H7 (cell line): ENCODE measurements around the gene FOSL1. TPM values are rescaled to one million over a fixed set of nuclear protein-coding genes. Genes with fewer than 3 reads are reported as not detected.

Experiments
- DNase-seq: peaks from one replicate; pipeline ENCODE4 v3.0.0; 2012
- H3K27me3 ChIP-seq: 2 replicates; pipeline ENCODE4 v1.6.0; 2011; ENCODE audit warnings: mild to moderate bottlenecking, low read length; ENCODE audit not compliant: control insufficient read depth, insufficient read depth
- H3K36me3 ChIP-seq: replicated peaks from 2 replicates; pipeline ENCODE4 v1.5.1; 2011; ENCODE audit warnings: low read length; ENCODE audit not compliant: control insufficient read depth, insufficient read depth
- H3K4me3 ChIP-seq: 2 replicates; pipeline ENCODE4 v1.5.1; 2011; ENCODE audit warnings: low read depth, mild to moderate bottlenecking, control low read depth, low read length, moderate library complexity; ENCODE audit not compliant: insufficient read depth
- total RNA-seq: library from RNA; depleted of rRNA; stranded (reverse); fragments of >200 nt; shearing (Covaris generic); gene quantifications from 2 replicates; pipeline ENCODE4 v1.2.3, GENCODE V29; 2014

Gene FOSL1
- total RNA-seq, 1 experiment from 2014 or later, result 0.48 TPM

DNA sequence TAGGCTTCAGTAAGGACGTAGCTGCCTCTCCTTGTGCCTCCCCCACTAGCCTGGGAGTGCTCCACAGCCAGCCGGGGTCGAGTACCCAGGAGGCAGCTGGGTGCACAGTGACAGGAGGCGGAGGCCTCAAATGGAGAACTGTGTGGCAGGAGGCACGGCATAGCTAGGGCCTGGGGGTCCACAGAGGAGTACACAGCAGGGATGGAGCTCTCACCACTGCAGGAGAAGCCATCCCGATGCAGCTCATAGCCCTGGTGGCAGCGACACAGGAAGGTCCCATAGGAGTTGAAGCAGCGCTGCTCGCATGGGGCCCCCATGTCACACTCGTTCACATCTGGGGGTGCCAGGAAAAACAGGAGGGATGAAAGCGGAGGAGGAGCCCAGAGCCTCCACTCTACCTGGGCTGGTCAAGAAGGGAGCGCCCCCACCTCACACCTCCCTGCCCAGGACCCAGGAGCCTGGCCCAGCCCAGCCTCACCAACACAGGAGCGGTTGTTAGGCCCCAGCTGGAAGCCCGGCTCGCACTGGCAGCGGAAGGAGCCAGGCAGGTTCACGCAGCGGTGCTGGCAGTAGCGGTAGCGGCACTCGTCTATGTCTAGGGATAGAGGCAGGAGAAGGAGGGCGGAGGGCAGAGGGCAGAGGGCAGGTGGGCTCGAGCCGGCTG is 30.4 kb downstream of the FOSL1 start:
- H3K36me3 ChIP-seq, result peaks cover 7% of the 10 kb centered on the region
- DNase-seq, result no peak
- peaks cover 10% of the 10 kb centered on the region; the same call in 1 of the 2 replicates for H3K27me3 ChIP-seq
- H3K4me3 ChIP-seq, result no peak overlapping the region

DNA sequence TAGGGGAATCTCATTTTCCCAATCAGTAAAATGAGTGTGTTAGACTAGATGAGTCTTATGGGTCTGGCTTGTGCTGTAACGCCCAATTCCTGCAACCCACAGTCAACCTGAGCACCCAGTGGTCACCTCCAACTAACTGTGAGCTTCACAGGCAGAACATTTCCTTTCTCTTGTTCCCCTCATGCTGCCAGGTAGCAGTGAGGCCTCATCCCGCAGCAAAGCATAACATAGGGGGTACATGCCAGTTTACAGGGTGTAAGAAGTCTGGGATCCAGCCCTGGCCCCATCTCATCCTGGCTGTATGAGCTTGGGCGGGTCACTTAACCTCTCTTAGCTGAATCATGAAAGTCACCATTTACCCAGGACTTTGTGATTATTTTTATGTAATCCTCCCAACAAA is 31.3 kb downstream of the FOSL1 start:
- Histone ChIP-seq H3K4me3 (no peak overlapping the region), H3K36me3 (peaks cover 14% of the 10 kb centered on the region), H3K27me3 (peaks cover 10% of the 10 kb centered on the region; the same call in 1 of the 2 replicates)
- DNase-seq, result no peak

DNA sequence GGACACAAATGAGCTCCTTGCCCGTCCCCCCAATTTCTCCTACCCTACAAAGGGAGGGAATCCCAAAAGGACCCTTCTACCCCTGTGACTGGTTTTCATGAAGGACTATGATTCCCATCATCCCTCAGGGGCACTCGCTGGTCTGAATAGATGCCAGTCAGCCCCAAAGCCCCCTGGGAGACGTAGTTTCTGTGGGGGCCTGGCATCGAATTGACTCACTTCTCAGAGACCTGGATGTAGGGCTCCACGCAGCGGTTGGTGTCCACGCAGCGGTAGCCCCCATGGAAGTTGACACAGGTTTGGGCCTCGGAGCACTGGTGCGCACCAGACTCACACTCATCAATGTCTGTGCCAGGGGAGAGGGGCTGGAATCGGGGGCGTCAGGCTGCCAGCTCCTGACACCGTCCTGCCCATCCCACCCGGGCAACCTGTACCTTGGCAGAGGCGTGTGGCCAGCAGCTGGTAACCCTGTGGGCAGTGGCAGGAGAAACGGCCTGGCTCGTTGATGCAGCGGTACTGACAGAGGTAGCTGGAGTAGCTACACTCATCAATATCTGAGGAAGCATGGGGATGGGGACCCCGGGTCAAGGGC is 32.0 kb downstream of the FOSL1 start:
- Histone ChIP-seq H3K27me3 (peaks cover 8% of the 10 kb centered on the region; the same call in 1 of the 2 replicates), H3K4me3 (peak overlapping the region; percentile 61), H3K36me3 (peaks cover 19% of the 10 kb centered on the region)
- peak; percentile 94 for DNase-seq

DNA sequence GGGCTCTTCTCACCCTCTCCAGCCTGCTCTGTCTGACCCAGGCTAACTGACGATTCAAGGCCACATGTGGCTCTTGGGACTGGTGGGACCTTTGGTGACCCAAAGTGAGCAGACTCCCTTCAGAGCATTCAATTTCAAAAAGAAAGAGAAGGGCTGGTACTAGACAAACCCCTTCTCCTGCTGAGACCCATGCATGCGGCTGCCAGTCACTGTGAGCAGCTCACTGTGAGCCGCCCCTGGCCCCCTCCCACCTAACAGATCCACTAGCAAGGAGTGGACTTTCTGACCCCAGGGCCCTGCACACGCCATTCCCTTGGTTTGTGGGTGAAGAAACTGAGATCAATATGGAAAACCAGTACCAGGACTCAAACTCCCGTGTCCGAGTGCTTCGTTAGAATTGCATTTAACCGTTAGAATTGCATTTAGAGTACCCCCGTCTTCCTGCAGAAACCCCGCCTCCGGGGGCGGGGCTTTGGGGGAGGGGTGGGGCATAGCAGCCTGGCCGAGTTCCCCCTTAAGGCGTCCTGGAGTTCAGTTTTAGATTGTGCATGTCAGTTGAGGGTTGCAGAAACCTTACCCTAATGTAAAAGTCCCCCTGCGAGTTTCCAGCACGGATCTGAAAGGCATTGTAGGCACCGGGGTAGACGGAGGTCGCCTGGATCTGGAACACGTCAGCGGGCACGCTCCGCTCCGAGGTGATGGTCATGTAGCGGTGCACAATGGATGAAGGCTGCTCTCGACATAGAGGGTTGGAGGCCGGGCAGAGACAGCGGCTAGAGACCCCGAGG is 32.7 kb downstream of the FOSL1 start:
- Histone ChIP-seq H3K4me3 (peak overlapping the region; percentile 61), H3K36me3 (peaks cover 24% of the 10 kb centered on the region), H3K27me3 (peaks cover 3% of the 10 kb centered on the region; the same call in 1 of the 2 replicates)
- DNase-seq, result peak; percentile 92

DNA sequence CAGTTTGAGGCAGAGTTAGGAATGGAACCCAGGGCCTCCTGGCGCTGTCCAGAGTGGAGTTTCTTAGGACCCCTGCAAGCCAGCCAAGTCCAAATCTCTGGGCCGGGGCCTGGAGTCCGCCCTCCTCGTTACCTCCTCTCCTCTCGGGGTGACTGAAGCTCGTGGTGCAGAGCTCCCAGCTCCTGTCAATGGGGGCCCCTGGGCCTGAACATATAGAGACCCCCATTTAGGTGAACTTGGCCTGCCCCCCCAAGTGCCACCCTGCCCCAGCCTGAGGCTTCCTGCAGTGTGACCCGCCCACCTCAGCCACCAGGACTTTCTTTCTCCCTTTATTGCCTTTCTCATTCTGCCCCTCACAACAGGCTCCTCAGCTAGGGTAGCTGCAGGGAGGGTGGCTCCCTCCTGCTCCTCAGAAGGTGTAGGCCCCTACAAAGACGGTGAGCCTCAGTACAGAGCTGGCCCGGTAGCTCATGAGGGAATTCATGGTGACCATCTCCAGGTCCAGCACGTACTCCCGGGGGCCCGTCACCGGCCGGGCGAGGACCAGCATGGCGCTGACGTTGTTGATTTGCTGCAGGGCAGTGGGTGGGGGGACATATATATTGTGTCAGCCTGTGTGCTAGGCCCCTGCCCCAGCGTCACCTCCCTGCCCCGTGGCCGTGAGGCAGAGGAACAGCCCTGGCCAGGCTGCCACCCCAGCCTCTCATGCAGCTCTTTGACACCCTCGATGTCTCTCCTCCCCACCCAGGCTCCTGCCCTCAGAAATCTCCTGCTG is 33.5 kb downstream of the FOSL1 start:
- Histone ChIP-seq H3K27me3 (no peaks in the 10 kb centered on the region; the same call in 1 of the 2 replicates), H3K36me3 (peaks cover 28% of the 10 kb centered on the region), H3K4me3 (no peak overlapping the region)
- no peak for DNase-seq

DNA sequence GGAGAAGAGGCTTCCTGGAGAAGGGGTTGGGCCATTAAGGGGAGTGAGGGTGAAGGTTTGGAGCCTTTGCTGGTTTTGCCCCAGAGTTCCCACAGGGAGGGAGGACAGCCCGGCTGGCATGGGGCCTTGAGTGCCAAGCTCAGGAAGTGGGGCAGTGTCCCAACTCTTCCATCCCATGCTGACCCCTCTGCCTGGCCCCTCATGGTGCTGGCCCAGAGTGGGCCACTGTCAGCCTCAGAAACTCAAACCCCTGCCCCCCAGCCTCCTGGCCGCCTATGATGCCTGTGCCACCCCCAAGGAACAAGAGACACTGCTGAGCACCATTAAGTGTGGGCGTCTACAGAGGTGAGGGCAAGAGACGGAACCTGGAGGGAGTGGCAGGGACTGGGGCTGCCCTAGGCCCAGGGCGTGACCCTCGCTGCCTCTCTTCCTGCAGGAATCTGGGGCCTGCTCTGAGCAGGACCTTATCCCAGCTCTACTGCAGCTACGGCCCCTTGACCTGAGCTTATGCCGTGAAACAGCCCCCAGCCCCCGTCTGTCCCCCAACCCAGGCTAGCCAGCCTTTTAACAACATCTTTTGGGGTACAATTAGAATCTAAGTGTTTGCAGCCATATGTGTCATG is 34.5 kb downstream of the FOSL1 start:
- no peak for DNase-seq
- Histone ChIP-seq H3K27me3 (no peaks in the 10 kb centered on the region; the same call in 1 of the 2 replicates), H3K4me3 (no peak overlapping the region), H3K36me3 (peaks cover 28% of the 10 kb centered on the region)

DNA sequence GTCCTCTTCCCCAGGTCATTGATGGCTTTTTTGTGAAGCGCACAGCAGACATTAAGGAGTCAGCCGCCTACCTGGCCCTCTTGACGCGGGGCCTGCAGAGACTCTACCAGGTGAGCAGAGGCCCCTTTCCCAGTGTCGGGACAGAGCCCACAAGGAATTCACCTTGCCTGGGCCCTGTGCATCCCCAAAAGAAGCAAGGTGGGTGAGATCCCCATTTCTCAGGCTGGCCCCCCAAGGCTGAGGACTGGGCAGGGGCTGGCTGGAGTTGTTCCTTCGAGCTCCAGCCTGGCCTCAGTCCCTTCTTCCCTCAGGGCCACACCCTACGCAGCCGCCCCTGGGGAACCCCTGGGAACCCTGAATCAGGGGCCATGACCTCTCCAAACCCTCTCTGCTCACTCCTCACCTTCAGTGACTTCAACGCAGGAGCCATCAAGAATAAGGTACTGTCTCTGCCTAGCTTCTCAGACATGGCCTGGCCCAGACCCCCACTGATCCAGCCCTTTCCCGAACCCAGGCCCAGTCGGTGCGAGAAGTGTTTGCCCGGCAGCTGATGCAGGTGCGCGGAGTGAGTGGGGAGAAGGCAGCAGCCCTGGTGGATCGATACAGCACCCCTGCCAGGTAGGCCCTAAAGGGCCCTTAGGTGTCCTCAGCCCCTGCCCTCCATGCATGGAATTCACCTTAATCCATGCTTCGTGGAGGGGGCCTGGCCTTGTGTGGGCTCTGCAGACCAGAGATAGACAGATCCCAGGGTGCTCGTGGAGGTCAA is 35.3 kb downstream of the FOSL1 start:
- no peaks in the 10 kb centered on the region for H3K27me3 ChIP-seq
- no peak overlapping the region for H3K4me3 ChIP-seq
- DNase-seq, result no peak
- H3K36me3 ChIP-seq, result peaks cover 28% of the 10 kb centered on the region

DNA sequence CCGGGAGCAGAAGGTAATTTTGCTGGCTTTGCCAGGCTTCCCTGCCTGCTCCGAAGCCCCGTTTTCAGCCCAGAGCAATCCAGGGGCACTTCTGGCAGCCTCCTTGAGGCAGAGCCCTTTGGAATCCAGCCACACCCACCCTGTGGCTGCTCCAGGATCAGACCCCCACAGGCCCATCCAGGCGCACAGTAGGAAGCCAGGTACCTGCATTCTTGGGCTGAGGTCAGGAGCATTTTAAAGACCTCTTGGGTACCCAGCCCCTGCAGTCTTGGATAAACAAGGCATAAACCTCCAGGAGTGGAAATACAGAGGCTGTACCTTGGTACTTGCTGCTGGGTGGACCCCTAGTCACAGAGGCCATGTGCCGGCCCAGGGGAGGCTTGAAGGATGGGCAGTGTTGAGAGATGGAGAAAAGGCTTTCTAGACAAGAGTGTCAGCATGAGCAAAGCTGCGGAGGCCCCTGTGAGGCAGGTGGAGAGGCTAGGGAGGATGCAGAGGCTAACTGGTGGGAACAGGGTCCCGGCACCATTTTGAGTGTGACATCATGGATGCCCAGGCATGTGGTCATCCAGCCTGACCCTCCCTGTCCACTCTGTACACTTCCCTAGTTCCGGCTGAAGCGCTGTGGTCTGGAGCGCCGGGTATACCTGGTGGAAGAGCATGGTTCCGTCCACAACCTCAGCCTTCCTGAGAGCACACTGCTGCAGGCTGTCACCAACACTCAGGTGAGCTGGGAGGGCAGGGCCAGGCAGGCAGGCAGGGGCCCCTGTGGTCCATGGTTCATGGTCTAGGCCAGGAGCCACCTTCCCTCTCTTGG is 36.1 kb downstream of the FOSL1 start:
- peaks cover 28% of the 10 kb centered on the region for H3K36me3 ChIP-seq
- no peaks in the 10 kb centered on the region for H3K27me3 ChIP-seq
- DNase-seq, result no peak
- no peak overlapping the region for H3K4me3 ChIP-seq

DNA sequence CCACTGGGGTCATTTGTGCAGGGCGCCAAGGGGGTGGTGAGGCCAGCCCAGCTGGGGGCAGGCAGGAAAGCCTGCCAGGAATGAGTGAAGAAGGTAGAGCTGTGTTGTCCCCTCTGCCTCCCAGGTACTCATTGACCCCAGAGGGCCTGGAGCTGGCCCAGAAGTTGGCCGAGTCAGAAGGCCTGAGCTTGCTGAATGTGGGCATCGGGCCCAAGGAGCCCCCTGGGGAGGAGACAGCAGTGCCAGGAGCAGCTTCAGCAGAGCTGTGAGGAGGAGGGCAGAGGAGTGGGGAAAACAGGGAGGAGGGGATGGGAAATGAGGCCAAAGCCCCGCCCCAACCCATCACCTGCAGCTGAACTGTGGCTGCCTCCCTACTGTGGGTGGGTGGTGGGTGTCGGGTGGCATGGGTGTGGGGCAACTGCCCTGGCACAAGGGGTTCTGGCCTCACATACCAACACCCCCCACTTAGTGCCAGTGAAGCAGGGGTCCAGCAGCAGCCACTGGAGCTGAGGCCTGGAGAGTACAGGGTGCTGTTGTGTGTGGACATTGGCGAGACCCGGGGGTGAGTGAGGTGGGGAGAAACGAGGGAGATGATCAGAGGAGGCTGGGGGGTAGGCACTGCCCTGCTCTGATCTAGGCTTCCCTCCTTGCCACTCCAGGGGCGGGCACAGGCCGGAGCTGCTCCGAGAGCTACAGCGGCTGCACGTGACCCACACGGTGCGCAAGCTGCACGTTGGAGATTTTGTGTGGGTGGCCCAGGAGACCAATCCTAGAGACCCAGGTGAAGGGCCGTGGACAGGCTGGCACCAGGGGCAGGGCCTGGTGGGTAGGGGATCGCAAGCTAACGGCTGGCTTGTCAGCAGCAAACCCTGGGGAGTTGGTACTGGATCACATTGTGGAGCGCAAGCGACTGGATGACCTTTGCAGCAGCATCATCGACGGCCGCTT is 37.0 kb downstream of the FOSL1 start:
- no peaks in the 10 kb centered on the region for H3K27me3 ChIP-seq
- no peak overlapping the region for H3K4me3 ChIP-seq
- peaks cover 28% of the 10 kb centered on the region for H3K36me3 ChIP-seq
- no peak for DNase-seq

DNA sequence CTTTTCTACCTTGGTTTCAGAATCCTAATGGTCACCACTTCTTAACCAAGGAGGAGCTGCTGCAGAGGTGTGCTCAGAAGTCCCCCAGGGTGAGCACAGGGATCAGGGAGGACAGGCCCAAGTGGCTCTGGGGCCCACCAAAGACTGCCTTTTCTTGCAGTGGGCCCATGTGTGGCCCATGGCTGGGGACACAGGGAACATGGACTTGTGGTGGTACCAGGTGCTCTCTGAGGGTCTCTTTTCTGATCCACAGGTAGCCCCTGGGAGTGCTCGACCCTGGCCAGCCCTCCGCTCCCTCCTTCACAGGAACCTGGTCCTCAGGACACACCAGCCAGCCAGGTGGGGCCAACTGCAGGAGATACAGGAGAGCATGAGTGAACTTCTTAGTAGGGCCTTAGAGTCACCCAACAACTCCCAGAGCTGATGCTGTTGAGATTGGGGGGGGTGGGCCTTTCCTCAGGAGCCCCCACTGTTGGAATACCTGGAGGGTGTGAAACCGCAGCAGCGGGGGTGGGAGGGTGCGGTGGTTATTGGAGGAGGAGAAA is 37.9 kb downstream of the FOSL1 start:
- Histone ChIP-seq H3K36me3 (peaks cover 28% of the 10 kb centered on the region), H3K4me3 (no peak overlapping the region), H3K27me3 (no peaks in the 10 kb centered on the region)
- no peak for DNase-seq

DNA sequence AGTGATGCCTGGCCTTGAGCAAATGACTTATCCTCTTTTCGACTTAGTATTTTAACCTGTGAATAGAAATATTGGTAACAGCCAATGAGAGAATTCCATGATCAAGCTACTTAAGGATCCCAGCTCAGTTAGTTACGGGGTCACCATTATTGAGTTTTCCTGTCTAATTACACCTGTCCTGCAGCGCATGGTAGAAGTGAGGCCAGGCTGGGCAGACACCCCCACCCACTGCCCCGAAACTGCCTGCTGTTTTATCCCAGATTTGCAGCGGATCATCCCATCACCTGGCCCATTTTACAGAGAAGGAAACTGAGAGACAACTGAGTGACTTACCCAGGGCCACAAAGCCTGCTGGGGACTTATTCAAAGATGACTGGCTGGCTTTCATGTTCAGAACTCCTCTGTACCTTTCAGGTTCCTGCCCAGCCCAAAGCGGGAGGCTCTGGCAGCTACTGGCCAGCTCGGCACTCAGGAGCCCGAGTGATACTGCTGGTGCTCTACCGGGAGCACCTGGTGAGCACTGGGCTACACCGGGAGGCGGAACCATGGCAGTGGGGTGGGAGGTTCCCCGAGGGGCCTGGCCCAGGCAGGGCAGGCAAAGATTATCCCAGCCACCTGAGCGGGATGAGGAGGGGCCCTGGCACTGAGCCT is 38.5 kb downstream of the FOSL1 start:
- H3K27me3 ChIP-seq, result no peaks in the 10 kb centered on the region
- H3K36me3 ChIP-seq, result peaks cover 29% of the 10 kb centered on the region
- H3K4me3 ChIP-seq, result peak overlapping the region; percentile 93
- no peak for DNase-seq
